HepG2 (cell line): ENCODE measurements around the gene MAGI1. TPM values are rescaled to one million over a fixed set of nuclear protein-coding genes. Genes with fewer than 3 reads are reported as not detected.

Experiments
- ARID5B ChIP-seq: IDR thresholded peaks from 2 replicates; pipeline ENCODE4 v1.4.0; 2020; ENCODE audit warnings: mild to moderate bottlenecking, missing genetic modification reagents
- ATRX ChIP-seq: sonication (generic); formaldehyde crosslinking; IDR thresholded peaks from 2 replicates; pipeline ENCODE4 v1.4.0; 2020; ENCODE audit warnings: missing genetic modification reagents, borderline replicate concordance
- CHD4 ChIP-seq: fragments of 200-600 bp; sonication (generic); IDR thresholded peaks from 2 replicates; pipeline ENCODE4 v1.7.0; 2017; ENCODE audit warnings: mild to moderate bottlenecking, low read length, borderline replicate concordance
- HNF1A ChIP-seq, 2 experiments: sonication (generic) in 1 of 2; formaldehyde crosslinking in 1 of 2; IDR thresholded peaks; 2 replicates each; pipeline versions ENCODE4 v1.4.0 to v1.6.1; 2016 to 2020; ENCODE audit warnings: borderline replicate concordance in 1 of 2, low read depth in 1 of 2, mild to moderate bottlenecking in 1 of 2, missing genetic modification reagents in 1 of 2
- ISL2 ChIP-seq: sonication (generic); formaldehyde crosslinking; IDR thresholded peaks from 2 replicates; pipeline ENCODE4 v1.5.0; 2020; ENCODE audit warnings: missing genetic modification reagents
- MAFF ChIP-seq: IDR thresholded peaks from 2 replicates; pipeline ENCODE4 v1.6.1; 2011; ENCODE audit warnings: low read depth, low read length, improper control_type of control experiment
- MXI1 ChIP-seq: IDR thresholded peaks from 3 replicates; pipeline ENCODE4 v1.6.1; 2012; ENCODE audit warnings: low read depth, low read length, inconsistent platforms, borderline replicate concordance
- PRMT3 ChIP-seq: sonication (generic); formaldehyde crosslinking; IDR thresholded peaks from 2 replicates; pipeline ENCODE4 v1.8.1; 2022; ENCODE audit warnings: low read depth, mild to moderate bottlenecking, moderate library complexity, missing genetic modification reagents, borderline replicate concordance
- SUZ12 ChIP-seq: fragments of 150-350 bp; IDR thresholded peaks from 2 replicates; pipeline ENCODE4 v1.6.1; 2014; ENCODE audit warnings: low read depth, low read length
- TBX3 ChIP-seq: fragments of 450-650 bp; IDR thresholded peaks from 2 replicates; pipeline ENCODE4 v1.6.1; 2017; ENCODE audit warnings: antibody characterized with exemption, mild to moderate bottlenecking, inconsistent platforms, borderline replicate concordance
- TRIM24 ChIP-seq: sonication (generic); formaldehyde crosslinking; IDR thresholded peaks from 2 replicates; pipeline ENCODE4 v1.8.0; 2022; ENCODE audit warnings: mild to moderate bottlenecking, missing genetic modification reagents
- ZNF782 ChIP-seq: sonication (generic); formaldehyde crosslinking; IDR thresholded peaks from 2 replicates; pipeline ENCODE4 v1.4.0; 2020; ENCODE audit warnings: missing genetic modification reagents, mild to moderate bottlenecking, borderline replicate concordance
- ZNF788 ChIP-seq: sonication (generic); formaldehyde crosslinking; IDR thresholded peaks from 2 replicates; pipeline ENCODE4 v1.5.0; 2020; ENCODE audit warnings: mild to moderate bottlenecking, missing genetic modification reagents, borderline replicate concordance
- ZSCAN20 ChIP-seq: sonication (generic); formaldehyde crosslinking; IDR thresholded peaks from 2 replicates; pipeline ENCODE4 v1.4.0; 2020; ENCODE audit warnings: missing genetic modification reagents, mild to moderate bottlenecking, borderline replicate concordance
- polyA plus RNA-seq, 8 experiments: library from polyadenylated mRNA; depleted of rRNA in 3 of 8; stranded (reverse) in 7 of 8; unstranded in 1 of 8; fragments of >200 nt; fragmentation: Illumina TruSeq in 4 of 8; extraction: Trizol in 4 of 8; gene quantifications; 2 replicates each; pipeline versions ENCODE4 v1.2.1 to v1.2.3, GENCODE V29; 2011 to 2016; ENCODE audit warnings: low read depth in 4 of 8, missing spikeins in 1 of 8, mixed read lengths in 1 of 8; ENCODE audit not compliant: insufficient read depth in 1 of 8
- total RNA-seq, 5 experiments: library from RNA; depleted of rRNA; stranded (reverse); fragments of >200 nt; fragmentation: Illumina TruSeq; extraction: Trizol; gene quantifications; 2 replicates each; pipeline ENCODE4 v1.2.3, GENCODE V29; 2016; ENCODE audit warnings: low read depth in 1 of 5
- TF ChIP-seq, protein P1 (sequence below): sonication (generic); formaldehyde crosslinking; IDR thresholded peaks from 2 replicates; pipeline ENCODE4 v1.4.0; 2020; ENCODE audit warnings: low read depth, mild to moderate bottlenecking, missing genetic modification reagents

Gene MAGI1
- total and polyA plus RNA-seq, 2 of the 13 experiments (the other 11 are each of a cell fraction or from before 2014, with no cell fraction given): 22.2 to 26.0 TPM

DNA sequence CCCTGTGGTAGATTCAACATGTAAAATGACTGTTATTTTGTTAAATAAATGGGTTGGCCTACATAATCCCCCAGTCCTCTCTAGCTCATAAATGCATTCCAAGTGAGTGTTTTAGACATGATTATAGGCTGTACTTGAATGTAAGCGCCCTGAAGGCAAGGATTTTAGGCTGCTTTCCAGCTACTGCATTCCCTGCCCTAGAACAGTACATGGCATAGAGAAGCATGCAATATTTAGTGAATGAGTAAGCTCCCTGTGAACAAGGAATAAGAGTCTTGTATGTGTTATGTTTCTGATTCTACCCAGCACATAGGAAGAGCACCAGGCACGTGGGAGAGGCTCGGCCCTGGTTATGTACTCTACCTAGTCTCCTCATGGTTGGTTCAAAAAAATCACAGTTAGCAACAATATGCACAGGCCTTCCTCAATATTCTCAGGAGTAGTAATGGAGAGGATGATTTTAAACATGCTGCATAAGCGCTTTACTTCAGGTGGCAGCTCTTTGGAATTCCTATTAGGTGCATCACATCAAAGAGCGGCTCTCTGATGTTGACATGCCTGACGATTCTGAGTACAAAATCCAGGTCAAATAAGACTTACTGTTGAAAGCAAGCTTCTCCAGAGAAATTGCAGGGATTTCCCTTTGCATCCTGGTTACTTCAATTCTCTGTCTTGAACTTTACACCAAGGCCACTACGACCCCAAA is 456.6 kb downstream of the MAGI1 start (continued):
- TF ChIP-seq HNF1A (IDR thresholded peaks at IDR 0.05; ENCODE audit: low read depth) (no peak), HNF1A (CRISPR knock-in tag; IDR thresholded peaks at IDR 0.05; ENCODE audit: borderline replicate concordance) (no peak), ARID5B (CRISPR knock-in tag) (peak; percentile 42; the same call in 1 of the 2 replicates), PRMT3 (no peak), TRIM24 (CRISPR knock-in tag) (no peak), SUZ12 (no peak), MXI1 (no peak), MAFF (peak; percentile 74), ZNF782 (CRISPR knock-in tag) (no peak), TBX3 (no peak), ZNF788 (no peak), ISL2 (CRISPR knock-in tag) (no peak), ATRX (CRISPR knock-in tag) (no peak), ZSCAN20 (CRISPR knock-in tag) (no peak), CHD4 (no peak)
- TF ChIP-seq, protein P1, sequence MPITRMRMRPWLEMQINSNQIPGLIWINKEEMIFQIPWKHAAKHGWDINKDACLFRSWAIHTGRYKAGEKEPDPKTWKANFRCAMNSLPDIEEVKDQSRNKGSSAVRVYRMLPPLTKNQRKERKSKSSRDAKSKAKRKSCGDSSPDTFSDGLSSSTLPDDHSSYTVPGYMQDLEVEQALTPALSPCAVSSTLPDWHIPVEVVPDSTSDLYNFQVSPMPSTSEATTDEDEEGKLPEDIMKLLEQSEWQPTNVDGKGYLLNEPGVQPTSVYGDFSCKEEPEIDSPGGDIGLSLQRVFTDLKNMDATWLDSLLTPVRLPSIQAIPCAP (CRISPR knock-in tag): no peak
